SK-N-DZ (cell line): Measurements from ENCODE around the gene ESYT2.
"Not testable (repeated sequence)": the region's sequence is repeated elsewhere in the genome, so short reads cannot be mapped to it uniquely, and the experiment has no call there.

ENCODE experiments used
- DNase-seq: peaks from one replicate; pipeline ENCODE4 v3.0.0-alpha.2; 2015; ENCODE audit warnings: low spot score

Gene ESYT2

DNA sequence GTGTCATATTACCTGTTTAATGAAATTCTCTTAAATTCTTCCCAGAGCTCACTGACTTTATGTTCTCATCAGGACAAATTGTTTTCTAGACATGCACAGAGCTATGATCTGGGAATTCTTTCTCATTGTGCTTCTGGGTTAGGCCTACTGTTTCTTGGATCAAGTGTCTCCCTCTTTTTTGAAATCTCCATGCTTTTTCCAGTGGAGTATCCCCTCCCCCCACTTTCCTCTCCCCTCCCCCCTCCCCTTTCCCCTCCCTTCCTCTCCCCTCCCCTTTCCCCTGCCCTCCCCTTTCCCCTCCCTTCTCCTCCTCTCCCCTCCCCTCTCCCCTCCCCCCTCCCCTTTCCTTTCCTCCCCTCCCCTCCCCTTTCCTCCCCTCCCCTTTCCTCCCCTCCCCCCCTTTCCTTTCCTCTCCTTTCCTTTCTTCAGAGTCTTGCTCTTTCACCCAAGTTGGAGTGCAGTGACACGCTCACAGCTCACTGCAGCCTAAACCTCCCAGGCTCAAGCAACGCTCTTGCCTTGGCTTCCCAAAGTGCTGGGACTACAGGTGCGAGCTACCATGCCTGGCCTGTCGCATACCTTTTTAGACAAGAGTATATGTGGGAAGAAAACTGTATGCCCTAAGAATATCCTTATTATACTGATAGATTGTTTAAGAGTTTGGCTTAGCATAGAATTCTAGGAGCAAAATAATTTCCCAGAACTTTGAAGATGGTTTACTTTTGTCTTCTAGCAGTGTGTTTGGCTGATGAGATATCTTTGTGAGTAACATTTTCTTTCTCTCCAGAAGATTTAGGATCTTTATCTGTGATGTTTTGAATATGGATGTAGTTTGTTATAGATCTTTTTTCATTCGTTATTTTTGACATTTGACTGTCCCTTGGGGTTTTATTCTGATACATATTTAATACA lies 29.5 kb upstream of the ESYT2 start:
- no peak for DNase-seq

GRCh38 chr7:158856883-158857668 lies 27.8 kb upstream of the ESYT2 start:
- no peak for DNase-seq

DNA sequence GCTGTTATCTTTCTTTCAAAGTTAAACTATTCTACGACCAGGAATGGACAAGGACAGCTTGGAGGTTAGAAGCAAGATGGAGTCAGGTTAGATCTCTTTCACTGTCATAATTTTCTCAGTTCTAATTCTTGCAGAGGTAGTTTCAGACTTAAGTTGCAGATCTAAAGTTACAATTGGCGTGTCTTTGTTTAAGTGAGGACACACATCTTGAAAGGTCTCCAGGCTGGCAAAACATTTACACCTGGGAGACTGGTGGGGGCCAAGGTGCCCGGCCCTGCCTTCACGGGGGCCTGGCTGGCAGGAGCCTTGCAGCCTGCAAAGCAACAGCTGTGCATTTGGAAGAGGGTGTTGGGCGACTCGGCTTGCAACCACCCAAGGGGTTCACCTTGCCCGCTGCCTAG lies 25.4 kb upstream of the ESYT2 start:
- DNase-seq = no peak

DNA sequence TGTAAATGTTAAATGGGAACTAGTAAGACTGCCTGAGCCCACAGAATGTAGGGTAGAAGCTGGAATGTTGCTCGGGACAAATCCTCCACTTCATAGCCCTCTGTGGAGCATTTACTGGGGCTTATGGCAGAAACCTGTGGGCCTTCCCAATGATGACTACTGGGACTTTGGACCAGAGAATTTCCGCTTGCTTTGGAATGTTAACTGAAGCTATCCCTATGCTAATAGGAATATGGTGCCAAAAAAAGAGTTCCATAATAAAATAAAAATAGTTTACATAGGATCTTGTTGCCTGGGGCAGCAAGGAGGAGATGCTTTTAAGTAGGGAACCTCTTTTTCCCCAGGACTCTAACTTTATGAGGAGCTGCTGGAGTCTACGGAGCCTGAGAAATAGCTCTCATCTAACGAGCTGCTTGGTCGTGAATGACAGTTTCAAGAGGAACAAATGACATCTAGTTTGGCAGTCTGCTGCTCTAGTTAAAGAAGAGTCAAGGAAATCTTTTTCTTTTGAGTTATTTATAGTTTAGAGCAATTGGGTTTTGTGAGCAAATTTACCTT lies 21.3 kb upstream of the ESYT2 start:
- no peak for DNase-seq

DNA sequence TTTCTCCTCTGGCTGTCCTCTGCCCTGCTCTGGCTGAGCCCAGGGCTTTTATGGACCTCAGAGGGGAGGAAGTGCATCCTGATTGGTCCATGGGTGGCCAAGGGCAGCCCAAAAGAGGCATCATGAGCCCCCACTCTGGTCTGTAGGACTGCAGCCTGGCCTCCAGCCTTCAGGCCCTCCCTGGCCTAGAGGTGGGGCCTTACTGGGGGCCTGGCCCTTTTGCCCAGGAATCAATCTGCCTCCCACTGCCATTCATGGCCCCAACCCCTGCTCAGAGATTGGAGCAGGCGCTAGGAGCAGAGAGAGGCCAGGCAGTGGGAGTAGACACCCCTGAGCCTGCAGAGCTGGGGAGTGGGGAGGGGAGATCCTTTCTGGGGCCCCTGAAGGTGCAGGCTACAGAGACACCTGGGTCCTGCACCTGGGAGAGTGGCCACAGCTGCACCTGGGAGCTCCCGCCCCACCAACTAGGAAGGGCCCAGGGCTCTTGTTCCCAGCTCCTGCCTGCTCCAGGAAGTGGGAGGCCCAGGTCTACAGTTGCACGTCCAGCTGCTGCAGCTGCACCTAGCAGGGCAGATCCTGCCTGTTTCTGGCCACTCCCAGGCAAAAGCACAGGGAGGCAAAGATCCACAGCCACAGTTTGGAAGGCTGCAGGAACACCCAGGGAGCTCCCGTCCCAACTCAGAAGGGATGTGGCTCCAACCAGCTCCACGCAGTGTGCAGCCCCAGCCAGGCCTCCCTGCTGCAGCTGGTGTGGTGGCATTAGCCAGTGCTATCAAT lies 20.6 kb upstream of the ESYT2 start:
- DNase-seq = no peak

GRCh38 chr7:158849442-158849767 lies 20.1 kb upstream of the ESYT2 start:
- no peak for DNase-seq

DNA sequence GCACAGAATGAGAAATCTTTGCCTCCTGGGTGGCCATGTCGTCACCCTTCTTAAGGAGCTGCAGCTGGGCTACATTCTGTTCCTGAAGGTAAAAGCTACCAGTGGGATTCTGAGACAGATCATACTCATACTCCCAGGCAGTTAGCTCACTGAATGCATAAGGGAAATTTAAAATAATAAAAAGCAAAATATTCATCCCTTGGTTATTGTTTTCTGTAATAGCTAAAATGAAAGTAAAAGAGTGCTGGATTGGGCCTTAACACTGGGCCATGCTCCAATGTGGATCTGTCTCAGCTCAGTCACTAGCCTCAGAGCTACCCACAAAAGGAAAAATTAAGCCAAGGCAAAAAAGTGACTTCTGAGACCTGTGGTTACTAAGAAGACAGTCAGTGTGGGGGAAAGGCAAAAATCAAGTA lies 18.1 kb upstream of the ESYT2 start:
- DNase-seq = no peak

DNA sequence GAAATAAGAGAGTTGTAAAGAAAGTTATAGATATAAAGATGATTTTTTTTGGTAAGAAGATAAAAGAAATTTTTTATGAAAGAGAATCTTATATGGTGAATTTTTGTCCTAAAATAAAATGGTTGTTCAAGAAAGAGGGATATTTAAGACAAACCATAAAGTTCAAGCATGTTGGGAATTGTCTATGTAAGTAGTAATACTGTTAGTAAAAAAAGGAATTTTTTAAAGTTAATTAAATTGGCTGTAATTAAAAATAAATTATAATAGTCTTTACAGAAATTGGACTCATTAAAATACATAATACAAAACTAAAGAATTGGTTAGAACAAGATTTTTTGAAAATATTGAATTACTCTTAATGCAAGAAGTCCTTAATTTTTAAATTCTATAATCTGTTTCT lies 17.0 kb upstream of the ESYT2 start:
- no peak for DNase-seq

- DNase-seq = no peak
These were observed 14.5 kb upstream of the ESYT2 start for GRCh38 chr7:158843771-158844170.

GRCh38 chr7:158842486-158842885 lies 13.2 kb upstream of the ESYT2 start:
- no peak for DNase-seq

GRCh38 chr7:158840604-158841003 lies 11.3 kb upstream of the ESYT2 start:
- no peak for DNase-seq

- not testable (repeated sequence) for DNase-seq
These were observed 9.9 kb upstream of the ESYT2 start for GRCh38 chr7:158839177-158839576.

DNA sequence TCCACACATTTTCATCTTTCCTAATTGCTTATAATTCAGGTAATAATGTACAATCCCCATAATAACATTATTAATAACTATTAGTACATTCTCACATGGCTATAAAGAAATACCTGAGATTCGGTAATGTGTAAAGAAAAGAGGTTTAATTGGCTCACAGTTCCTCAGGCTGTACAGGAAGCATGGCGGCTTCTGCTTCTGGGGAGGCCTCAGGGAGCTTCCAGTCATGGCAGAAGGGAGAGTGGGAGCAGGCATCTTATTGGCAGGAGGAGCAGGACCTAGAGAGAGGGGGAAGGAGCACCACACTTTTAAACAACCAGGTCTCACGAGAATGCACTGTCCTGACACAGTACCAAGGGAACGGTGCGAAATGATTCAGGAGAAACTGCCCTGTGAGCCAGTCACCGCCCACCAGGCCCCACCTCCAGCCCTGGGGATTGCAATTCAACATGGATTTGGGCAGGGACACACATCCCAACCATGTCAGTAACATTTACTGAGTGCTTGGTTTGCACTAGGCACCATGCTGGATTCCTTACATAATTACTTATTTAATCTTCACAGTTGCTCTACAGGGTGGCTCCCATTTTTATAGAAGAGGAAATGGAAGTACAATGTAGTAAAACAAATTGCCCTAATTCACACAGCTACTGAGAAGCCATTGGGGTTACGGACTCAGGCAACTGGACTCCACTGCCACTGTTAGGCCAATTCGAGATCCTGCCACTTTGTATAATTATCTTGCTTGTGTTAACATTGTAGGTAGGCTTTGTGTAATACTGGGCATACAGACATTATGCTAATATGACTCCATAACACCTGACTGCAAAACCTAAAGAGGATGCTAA lies 8.7 kb upstream of the ESYT2 start:
- no peak for DNase-seq

GRCh38 chr7:158836692-158837091 lies 7.4 kb upstream of the ESYT2 start:
- no peak for DNase-seq

DNA sequence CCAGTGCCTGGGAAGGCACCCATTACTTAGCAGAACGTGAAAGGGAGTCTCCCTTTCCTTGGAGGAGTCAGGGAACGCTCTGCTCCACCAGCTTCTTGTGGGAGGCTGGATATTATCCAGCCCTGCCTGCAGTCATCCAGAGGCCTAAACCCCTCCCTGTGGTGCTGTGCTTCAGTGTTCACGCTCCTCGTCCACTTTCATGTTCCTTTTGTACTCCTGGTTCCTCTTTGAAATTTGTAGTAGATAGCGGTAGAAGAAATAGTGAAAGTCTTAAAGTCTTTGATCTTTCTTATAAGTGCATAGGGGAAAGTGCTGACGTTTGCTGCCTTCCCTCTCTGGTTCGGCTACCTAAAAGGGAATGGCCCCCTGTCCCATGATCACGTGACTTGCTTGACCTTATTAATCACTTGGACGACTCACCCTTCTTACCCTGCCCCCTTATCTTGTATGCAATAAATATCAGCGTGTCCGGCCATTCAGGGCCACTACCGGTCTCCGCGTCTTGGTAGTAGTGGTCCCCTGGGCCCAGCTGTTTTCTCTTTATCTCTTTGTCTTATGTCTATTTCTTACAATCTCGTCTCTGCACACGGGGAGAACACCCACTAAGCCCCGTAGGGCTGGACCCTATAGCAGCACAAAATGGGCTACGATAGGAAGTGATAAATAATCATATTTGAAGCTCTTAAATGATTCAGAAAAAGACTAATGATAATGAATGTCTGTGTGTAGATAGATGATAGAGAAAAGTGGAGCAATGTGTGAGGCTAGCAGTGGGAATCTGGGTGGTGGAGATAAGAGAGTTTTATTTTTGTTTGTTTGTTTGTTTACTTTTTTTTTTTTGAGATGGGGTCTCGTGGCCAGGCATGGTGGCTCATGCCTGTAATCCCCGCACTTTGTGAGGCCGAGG lies 5.8 kb upstream of the ESYT2 start:
- DNase-seq = no peak

DNA sequence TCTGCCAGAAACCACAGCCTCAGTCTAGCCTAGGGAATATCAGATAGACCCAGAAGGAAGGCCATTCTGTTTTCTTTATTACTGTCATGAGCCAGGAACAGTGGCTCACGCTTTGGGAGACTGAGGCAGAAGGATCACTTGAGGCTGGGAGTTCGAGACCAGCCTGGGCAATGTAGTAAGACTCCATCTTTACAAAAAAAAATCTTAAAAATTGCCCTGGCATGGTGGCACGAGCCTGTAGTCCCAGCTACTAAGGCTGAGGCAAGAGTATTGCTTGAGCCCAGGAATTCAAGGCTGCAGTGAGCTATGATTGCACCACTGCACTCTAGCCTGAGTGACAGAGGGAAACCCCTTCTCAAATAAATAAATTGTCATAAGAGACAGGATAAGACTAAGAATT lies 3.7 kb upstream of the ESYT2 start:
- DNase-seq = no peak

DNA sequence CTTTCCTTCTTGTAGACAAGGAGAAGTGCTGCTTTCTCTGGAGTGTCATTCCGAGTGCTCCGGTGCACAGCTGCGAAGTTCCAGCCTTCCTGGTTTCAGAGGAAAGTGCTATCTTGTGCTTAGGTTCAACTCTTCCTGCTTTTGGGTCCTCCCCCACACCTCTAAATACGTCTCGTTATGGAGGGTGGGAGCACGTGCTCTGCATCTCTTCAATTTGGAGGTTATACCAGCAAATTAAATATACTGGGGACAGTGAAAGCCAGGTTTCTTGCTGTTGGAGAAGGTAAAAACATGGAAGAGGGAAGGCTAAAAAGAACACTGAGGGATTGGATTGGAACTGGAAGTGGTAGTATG lies 2.4 kb upstream of the ESYT2 start:
- no peak for DNase-seq

DNA sequence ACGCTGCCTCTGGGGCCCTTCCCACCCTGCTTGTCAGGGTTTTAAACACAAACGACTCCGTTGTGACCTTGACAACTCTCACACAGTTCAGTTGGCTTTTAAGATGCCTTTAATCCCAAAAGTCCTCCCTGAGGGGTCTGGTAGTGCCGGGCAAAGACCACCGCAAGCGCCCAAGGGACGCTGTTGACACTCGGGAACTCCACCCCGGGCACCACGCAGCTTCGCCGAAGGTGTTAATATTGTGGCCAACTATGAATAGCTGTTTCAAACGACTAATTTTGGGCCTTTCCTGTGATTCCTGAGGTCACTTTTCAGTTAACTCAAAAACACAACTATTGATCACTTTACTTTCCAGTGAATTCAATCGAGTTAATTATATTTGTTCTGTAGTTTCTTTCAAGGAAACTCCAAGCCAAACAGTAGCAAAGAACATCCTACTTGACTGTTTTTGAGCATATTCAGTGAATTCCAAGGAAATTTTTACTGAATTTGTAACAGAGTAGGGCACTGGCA lies 958 bp upstream of the ESYT2 start:
- DNase-seq = no peak

GRCh38 chr7:158829021-158829341 lies 328 bp downstream of the ESYT2 start:
- DNase-seq = peak; percentile 69
